MM.1S (cell line): ENCODE results near the gene TYSND1.

Source experiments
- DNase-seq: peaks from one replicate; pipeline ENCODE4 v3.0.0-alpha.2; 2015
- H2AFZ ChIP-seq: fragments of 300-600 bp; sonication (generic); 2 replicates; pipeline ENCODE4 v1.6.0; 2016; ENCODE audit warnings: antibody characterized with exemption, low read length
- H3F3A ChIP-seq: fragments of 300-600 bp; sonication (generic); 2 replicates; pipeline ENCODE4 v1.6.1; 2016; ENCODE audit warnings: mild to moderate bottlenecking, antibody characterized with exemption, low read length, moderate library complexity, mixed read lengths; ENCODE audit not compliant: insufficient read depth
- H3K27ac ChIP-seq: fragments of 300-600 bp; sonication (generic); 2 replicates; pipeline ENCODE4 v1.5.1; 2016; ENCODE audit warnings: mild to moderate bottlenecking, low read length
- H3K27me3 ChIP-seq: fragments of 300-600 bp; sonication (generic); replicated peaks from 2 replicates; pipeline ENCODE4 v1.6.0; 2016; ENCODE audit warnings: low read length; ENCODE audit not compliant: insufficient read depth
- H3K36me3 ChIP-seq: fragments of 300-600 bp; sonication (generic); replicated peaks from 2 replicates; pipeline ENCODE4 v1.6.1; 2016; ENCODE audit warnings: mild to moderate bottlenecking, low read length, mixed read lengths; ENCODE audit not compliant: insufficient read depth
- H3K4me1 ChIP-seq: fragments of 300-600 bp; sonication (generic); 2 replicates; pipeline ENCODE4 v1.6.1; 2016; ENCODE audit warnings: low read length, mixed read lengths
- H3K4me2 ChIP-seq: fragments of 300-600 bp; sonication (generic); 2 replicates; pipeline ENCODE4 v1.6.0; 2016; ENCODE audit warnings: low read depth, low read length
- H3K4me3 ChIP-seq: fragments of 300-600 bp; sonication (generic); 2 replicates; pipeline ENCODE4 v1.5.1; 2016; ENCODE audit warnings: low read length, mixed read lengths
- H3K79me2 ChIP-seq: fragments of 300-600 bp; sonication (generic); 2 replicates; pipeline ENCODE4 v1.6.1; 2016; ENCODE audit warnings: mixed run types, low read length, mixed read lengths
- H3K9ac ChIP-seq: fragments of 300-600 bp; sonication (generic); 2 replicates; pipeline ENCODE4 v1.6.1; 2016; ENCODE audit warnings: low read length, mixed read lengths
- H3K9me2 ChIP-seq: fragments of 300-600 bp; sonication (generic); replicated peaks from 2 replicates; pipeline ENCODE4 v1.6.1; 2016; ENCODE audit warnings: mild to moderate bottlenecking, low read length, mixed read lengths; ENCODE audit not compliant: insufficient read depth
- H3K9me3 ChIP-seq: fragments of 300-600 bp; sonication (generic); replicated peaks from 2 replicates; pipeline ENCODE4 v1.6.1; 2016; ENCODE audit warnings: mild to moderate bottlenecking, low read length, mixed read lengths; ENCODE audit not compliant: insufficient read depth
- H4K20me1 ChIP-seq: fragments of 300-600 bp; sonication (generic); 2 replicates; pipeline ENCODE4 v1.6.1; 2016; ENCODE audit warnings: mild to moderate bottlenecking, low read length, moderate library complexity, mixed read lengths; ENCODE audit not compliant: insufficient read depth
- EZH2 ChIP-seq: fragments of 300-600 bp; sonication (generic); optimal IDR thresholded peaks from 2 replicates; pipeline ENCODE3; 2017; ENCODE audit warnings: low read depth, mild to moderate bottlenecking, antibody characterized with exemption, low read length, mixed read lengths
- EZH2phosphoT487 ChIP-seq: fragments of 300-600 bp; sonication (generic); IDR thresholded peaks from 2 replicates; pipeline ENCODE4 v1.6.1; 2018; ENCODE audit warnings: antibody characterized with exemption, low read length
- TF ChIP-seq, protein P1 (sequence below): fragments of 300-600 bp; sonication (generic); IDR thresholded peaks from 2 replicates; pipeline ENCODE4 v1.5.1; 2016; ENCODE audit warnings: antibody characterized with exemption, low read length, mixed read lengths

TYSND1 gene, protein sequence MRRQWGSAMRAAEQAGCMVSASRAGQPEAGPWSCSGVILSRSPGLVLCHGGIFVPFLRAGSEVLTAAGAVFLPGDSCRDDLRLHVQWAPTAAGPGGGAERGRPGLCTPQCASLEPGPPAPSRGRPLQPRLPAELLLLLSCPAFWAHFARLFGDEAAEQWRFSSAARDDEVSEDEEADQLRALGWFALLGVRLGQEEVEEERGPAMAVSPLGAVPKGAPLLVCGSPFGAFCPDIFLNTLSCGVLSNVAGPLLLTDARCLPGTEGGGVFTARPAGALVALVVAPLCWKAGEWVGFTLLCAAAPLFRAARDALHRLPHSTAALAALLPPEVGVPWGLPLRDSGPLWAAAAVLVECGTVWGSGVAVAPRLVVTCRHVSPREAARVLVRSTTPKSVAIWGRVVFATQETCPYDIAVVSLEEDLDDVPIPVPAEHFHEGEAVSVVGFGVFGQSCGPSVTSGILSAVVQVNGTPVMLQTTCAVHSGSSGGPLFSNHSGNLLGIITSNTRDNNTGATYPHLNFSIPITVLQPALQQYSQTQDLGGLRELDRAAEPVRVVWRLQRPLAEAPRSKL

DNA sequence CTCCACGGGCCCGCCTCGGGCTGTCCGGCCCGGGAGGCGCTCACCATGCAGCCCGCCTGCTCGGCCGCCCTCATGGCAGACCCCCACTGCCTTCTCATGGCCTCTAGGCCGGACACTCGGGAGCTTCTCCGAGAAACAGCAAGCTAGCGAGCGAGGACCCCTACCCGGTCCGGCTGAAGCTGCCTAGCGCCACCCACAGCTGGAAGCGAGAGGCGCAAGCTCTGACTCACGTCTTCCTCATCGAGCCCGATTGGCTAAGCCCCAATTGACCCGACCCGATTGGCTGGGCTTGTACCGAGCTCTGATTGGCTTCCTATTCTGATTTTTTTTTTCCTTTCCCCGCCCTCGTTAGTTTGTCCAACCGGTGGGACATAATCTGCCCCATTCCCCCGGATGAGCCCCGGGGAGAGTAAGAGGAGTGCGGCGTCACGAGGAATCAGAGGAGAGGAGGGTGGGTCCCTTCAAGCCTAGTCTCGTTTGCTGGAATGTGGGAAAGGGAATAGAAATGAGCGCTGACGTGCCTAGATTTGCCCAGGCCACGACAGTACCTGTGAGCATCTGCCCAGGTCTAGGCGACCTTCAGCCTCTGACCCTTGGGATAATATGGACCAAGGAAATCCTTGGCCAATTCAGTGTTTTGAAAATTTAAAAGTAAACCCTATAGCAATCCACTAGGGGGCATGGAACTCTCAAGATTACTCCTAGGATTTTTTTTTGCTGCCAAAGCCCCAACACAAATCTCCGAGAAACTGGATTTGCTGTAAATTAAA lies at the start of gene TYSND1:
Gene TYSND1, minus strand, starts transcription at position 212 of the 770 bp plus-strand sequence. Its CDS starts 114 bp downstream, at position 98.
- no peaks in the 10 kb centered on the region for H3K9me2 ChIP-seq
- H2AFZ ChIP-seq = peak within 1 kb of the TSS; percentile 78
- peak within 1 kb of the TSS; percentile 97 for H3K4me3 ChIP-seq
- H3K36me3 ChIP-seq = no peaks in the 10 kb centered on the region; the same call in 1 of the 2 replicates
- H3K79me2 ChIP-seq = peaks cover 14% of the 10 kb centered on the region
- H3F3A ChIP-seq = peaks cover 17% of the 10 kb centered on the region
- H4K20me1 ChIP-seq = no peaks in the 10 kb centered on the region
- TF ChIP-seq, protein P1, sequence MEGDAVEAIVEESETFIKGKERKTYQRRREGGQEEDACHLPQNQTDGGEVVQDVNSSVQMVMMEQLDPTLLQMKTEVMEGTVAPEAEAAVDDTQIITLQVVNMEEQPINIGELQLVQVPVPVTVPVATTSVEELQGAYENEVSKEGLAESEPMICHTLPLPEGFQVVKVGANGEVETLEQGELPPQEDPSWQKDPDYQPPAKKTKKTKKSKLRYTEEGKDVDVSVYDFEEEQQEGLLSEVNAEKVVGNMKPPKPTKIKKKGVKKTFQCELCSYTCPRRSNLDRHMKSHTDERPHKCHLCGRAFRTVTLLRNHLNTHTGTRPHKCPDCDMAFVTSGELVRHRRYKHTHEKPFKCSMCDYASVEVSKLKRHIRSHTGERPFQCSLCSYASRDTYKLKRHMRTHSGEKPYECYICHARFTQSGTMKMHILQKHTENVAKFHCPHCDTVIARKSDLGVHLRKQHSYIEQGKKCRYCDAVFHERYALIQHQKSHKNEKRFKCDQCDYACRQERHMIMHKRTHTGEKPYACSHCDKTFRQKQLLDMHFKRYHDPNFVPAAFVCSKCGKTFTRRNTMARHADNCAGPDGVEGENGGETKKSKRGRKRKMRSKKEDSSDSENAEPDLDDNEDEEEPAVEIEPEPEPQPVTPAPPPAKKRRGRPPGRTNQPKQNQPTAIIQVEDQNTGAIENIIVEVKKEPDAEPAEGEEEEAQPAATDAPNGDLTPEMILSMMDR = peak; percentile 73
- TF ChIP-seq EZH2phosphoT487 = no peak
- peak within 1 kb of the TSS; percentile 90 for H3K4me2 ChIP-seq
- no peaks in the 10 kb centered on the region for H3K9me3 ChIP-seq
- peak within 1 kb of the TSS; percentile 81 for H3K27ac ChIP-seq
- H3K4me1 ChIP-seq = peaks cover 6% of the 10 kb centered on the region; the same call in 1 of the 2 replicates
- peak within 1 kb of the TSS; percentile 94 for H3K9ac ChIP-seq
- DNase-seq = peak; percentile 99
- H3K27me3 ChIP-seq = no peaks in the 10 kb centered on the region

DNA sequence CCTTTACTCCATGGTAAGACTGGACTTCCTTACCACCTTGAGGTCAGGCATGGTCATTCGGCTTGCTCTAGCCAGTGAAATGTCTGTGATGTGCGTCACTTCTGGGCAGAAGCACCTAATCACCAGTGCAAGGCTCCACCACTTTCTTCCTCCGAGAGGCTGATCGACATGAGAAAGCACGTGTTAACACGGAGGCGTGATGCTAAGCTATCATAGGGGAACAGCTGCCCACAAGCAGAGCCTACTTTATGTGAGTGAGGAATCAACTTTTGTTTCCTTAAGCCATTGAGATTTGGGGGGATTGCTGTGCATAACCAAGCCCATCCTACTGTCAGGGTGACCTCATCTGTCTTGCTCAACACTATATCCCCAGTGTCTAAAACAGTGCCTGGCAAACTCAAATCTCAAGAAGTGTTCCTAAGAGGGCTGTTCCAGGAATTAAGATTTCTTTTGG lies 46.9 kb upstream of the TYSND1 start:
- H3K9me2 ChIP-seq = no peaks in the 10 kb centered on the region
- no peak overlapping the region for H3K4me2 ChIP-seq
- H3K79me2 ChIP-seq = no peaks in the 10 kb centered on the region
- H3K36me3 ChIP-seq = no peaks in the 10 kb centered on the region
- no peaks in the 10 kb centered on the region for H3F3A ChIP-seq
- H3K4me3 ChIP-seq = no peak overlapping the region
- H3K4me1 ChIP-seq = no peaks in the 10 kb centered on the region
- TF ChIP-seq, protein P1 = no peak
- TF ChIP-seq EZH2 = no peak
- no peak for TF ChIP-seq EZH2phosphoT487
- no peak overlapping the region for H2AFZ ChIP-seq
- no peak overlapping the region for H3K9ac ChIP-seq
- no peak for DNase-seq
- no peaks in the 10 kb centered on the region for H4K20me1 ChIP-seq
- no peaks in the 10 kb centered on the region for H3K27me3 ChIP-seq
- H3K9me3 ChIP-seq = no peaks in the 10 kb centered on the region
- no peak overlapping the region for H3K27ac ChIP-seq

DNA sequence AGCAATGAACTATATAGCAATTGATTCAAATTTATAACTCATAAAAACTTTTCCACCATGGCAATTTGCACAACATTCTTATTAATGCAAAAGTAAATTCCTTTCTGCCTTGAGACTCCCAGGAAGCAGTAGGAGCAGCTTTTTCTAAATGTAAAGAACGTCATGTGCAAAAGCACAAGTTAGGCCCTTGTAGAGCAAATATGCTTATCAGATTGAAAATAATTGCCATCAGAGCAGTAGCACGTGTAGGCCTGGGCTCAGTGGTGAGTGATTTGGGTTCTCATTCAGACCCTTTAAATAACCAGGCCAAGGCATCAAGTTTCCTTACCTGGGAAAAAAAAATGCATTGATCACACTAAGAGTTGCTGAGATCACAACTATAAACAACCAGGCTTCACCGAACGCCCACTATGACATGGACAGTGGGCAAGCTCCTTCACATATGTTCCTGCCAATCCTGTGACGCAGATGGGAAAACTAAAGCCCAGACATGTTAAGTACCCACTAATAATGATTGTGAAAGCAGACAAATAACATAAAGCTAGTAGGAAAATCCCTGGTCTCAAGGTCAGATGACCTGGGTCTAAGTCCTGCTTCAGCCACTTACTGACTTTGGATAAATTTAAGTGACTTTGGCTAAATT lies 45.9 kb upstream of the TYSND1 start:
- H3F3A ChIP-seq = no peaks in the 10 kb centered on the region
- no peak for DNase-seq
- H3K4me2 ChIP-seq = no peak overlapping the region
- H3K4me3 ChIP-seq = no peak overlapping the region
- H3K9ac ChIP-seq = no peak overlapping the region
- H3K27me3 ChIP-seq = no peaks in the 10 kb centered on the region
- no peaks in the 10 kb centered on the region for H3K4me1 ChIP-seq
- no peaks in the 10 kb centered on the region for H3K79me2 ChIP-seq
- no peaks in the 10 kb centered on the region for H4K20me1 ChIP-seq
- H2AFZ ChIP-seq = no peak overlapping the region
- TF ChIP-seq, protein P1 = no peak
- no peak for TF ChIP-seq EZH2phosphoT487
- no peak for TF ChIP-seq EZH2
- H3K27ac ChIP-seq = no peak overlapping the region
- no peaks in the 10 kb centered on the region for H3K9me3 ChIP-seq
- no peaks in the 10 kb centered on the region for H3K36me3 ChIP-seq
- H3K9me2 ChIP-seq = no peaks in the 10 kb centered on the region
